HG03571 (cell line): Measurements from ENCODE around the gene NECTIN2.
"Not testable (repeated sequence)": the region's sequence is repeated elsewhere in the genome, so short reads cannot be mapped to it uniquely, and the experiment has no call there.

ENCODE experiments used
- ATAC-seq: cut with Tn5 transposase; IDR thresholded peaks from one replicate; pipeline ENCODE4 v1.9.1; 2021; ENCODE audit not compliant: unreplicated experiment

The NECTIN2 gene

GRCh38 chr19:44904426-44904994 lies 58.4 kb downstream of the NECTIN2 start:
- ATAC-seq, result no peak

GRCh38 chr19:44905437-44906160 lies 59.5 kb downstream of the NECTIN2 start, which contains the start of gene APOE:
TSS of gene APOE (plus strand) at chr19:44905796. CDS start at chr19:44906625, 829 bp downstream.
- no peak for ATAC-seq

GRCh38 chr19:44907613-44908012 lies 61.5 kb downstream of the NECTIN2 start:
- ATAC-seq, result no peak

GRCh38 chr19:44908074-44908835 lies 62.2 kb downstream of the NECTIN2 start:
- no peak for ATAC-seq

GRCh38 chr19:44908836-44909261 lies 62.8 kb downstream of the NECTIN2 start:
- ATAC-seq, result no peak

GRCh38 chr19:44909775-44910174 lies 63.7 kb downstream of the NECTIN2 start:
- ATAC-seq, result no peak

GRCh38 chr19:44911896-44912295 lies 65.8 kb downstream of the NECTIN2 start:
- not testable (repeated sequence) for ATAC-seq

- no peak for ATAC-seq
Measured at GRCh38 chr19:44912854-44913253, 66.8 kb downstream of the NECTIN2 start.

- ATAC-seq, result not testable (repeated sequence)
Measured at GRCh38 chr19:44913512-44914432, 67.7 kb downstream of the NECTIN2 start.

GRCh38 chr19:44914433-44915206 lies 68.5 kb downstream of the NECTIN2 start, which contains the start of gene APOC1:
TSS of gene APOC1 (plus strand) at chr19:44914608. CDS start at chr19:44914892, 284 bp downstream.
- peak; percentile 87 for ATAC-seq

GRCh38 chr19:44924243-44924725 lies 78.2 kb downstream of the NECTIN2 start:
- no peak for ATAC-seq

GRCh38 chr19:44925114-44925891 lies 79.2 kb downstream of the NECTIN2 start:
- ATAC-seq, result no peak

GRCh38 chr19:44926245-44927077 lies 80.4 kb downstream of the NECTIN2 start:
- ATAC-seq, result not testable (repeated sequence)

GRCh38 chr19:44927746-44928145 lies 81.6 kb downstream of the NECTIN2 start:
- ATAC-seq, result no peak

- ATAC-seq, result no peak
Measured at GRCh38 chr19:44930088-44930487, 84.0 kb downstream of the NECTIN2 start.

GRCh38 chr19:44931541-44931940 lies 85.4 kb downstream of the NECTIN2 start:
- no peak for ATAC-seq
